SK-N-SH (cell line): ENCODE measurements around the gene ARMC10. TPM values are rescaled to one million over a fixed set of nuclear protein-coding genes. Genes with fewer than 3 reads are reported as not detected.

ENCODE experiments used
- CTCF ChIA-PET: fragments of 300-600, 350-600 bp; formaldehyde crosslinking; extraction: SDS; loops from one replicate; lab custom pipeline; 2021; lab: Yijun Ruan, JAX
- POLR2A ChIA-PET: fragments of 350-600 bp; sonication (Branson Sonifier 250); formaldehyde crosslinking; extraction: SDS; loops from one replicate; lab custom pipeline; 2020; ENCODE audit warnings: antibody characterized with exemption, inconsistent platforms; lab: Yijun Ruan, JAX
- DNase-seq: peaks from one replicate; pipeline ENCODE4 v3.0.0; 2012
- H2AFZ ChIP-seq: fragments of 200-600 bp; sonication (generic); 2 replicates; pipeline ENCODE4 v1.8.1; 2016; ENCODE audit warnings: antibody characterized with exemption, mild to moderate bottlenecking, low read depth
- H3F3A ChIP-seq: fragments of 200-600 bp; sonication (generic); replicated peaks from 2 replicates; pipeline ENCODE3; 2016; ENCODE audit warnings: antibody characterized with exemption, mild to moderate bottlenecking; ENCODE audit not compliant: insufficient read depth
- H3K27ac ChIP-seq, 2 experiments: fragments of 200-500 bp in 1 of 2; fragments of 200-600 bp in 1 of 2; sonication (Bioruptor generic) in 1 of 2; sonication (generic), shearing (Covaris generic) in 1 of 2; 2 replicates each; pipeline versions ENCODE4 v1.5.1 to v1.6.1; 2014 to 2016; ENCODE audit warnings: low read depth in 2 of 2, inconsistent platforms in 1 of 2, low read length in 1 of 2, mild to moderate bottlenecking in 1 of 2, mixed read lengths in 1 of 2
- H3K27me3 ChIP-seq: fragments of 200-600 bp; sonication (generic), shearing (Covaris generic); 2 replicates; pipeline ENCODE4 v1.6.1; 2016; ENCODE audit warnings: mixed run types; ENCODE audit not compliant: insufficient read depth
- H3K36me3 ChIP-seq, 2 experiments: fragments of 200-500 bp in 1 of 2; fragments of 200-600 bp in 1 of 2; sonication (Bioruptor generic) in 1 of 2; sonication (generic) in 1 of 2; replicated peaks in 1 of 2; 2 replicates each; pipeline versions ENCODE3 to v1.5.1; 2014 to 2016; ENCODE audit warnings: low read length in 1 of 2, mild to moderate bottlenecking in 1 of 2; ENCODE audit not compliant: insufficient read depth in 2 of 2, control insufficient read depth in 1 of 2
- H3K4me1 ChIP-seq, 2 experiments: fragments of 200-500 bp in 1 of 2; fragments of 200-600 bp in 1 of 2; sonication (Bioruptor generic) in 1 of 2; sonication (generic), shearing (Covaris generic) in 1 of 2; 2 replicates each; pipeline versions ENCODE4 v1.5.1 to v1.6.1; 2014 to 2016; ENCODE audit warnings: low read depth in 1 of 2, low read length in 1 of 2, mixed run types in 1 of 2; ENCODE audit not compliant: insufficient read depth in 2 of 2, control insufficient read depth in 1 of 2
- H3K4me2 ChIP-seq: fragments of 200-600 bp; sonication (generic), shearing (Covaris generic); 2 replicates; pipeline ENCODE4 v1.6.1; 2017; ENCODE audit warnings: mixed run types
- H3K4me3 ChIP-seq, 2 experiments: fragments of 200-500 bp in 1 of 2; fragments of 200-600 bp in 1 of 2; sonication (Bioruptor generic) in 1 of 2; sonication (generic), shearing (Covaris generic) in 1 of 2; 2 replicates each; pipeline versions ENCODE4 v1.5.1 to v1.8.1; 2014 to 2016; ENCODE audit warnings: low read depth in 2 of 2, inconsistent platforms in 1 of 2, low read length in 1 of 2, mild to moderate bottlenecking in 1 of 2, mixed read lengths in 1 of 2, moderate library complexity in 1 of 2
- H3K79me2 ChIP-seq: fragments of 200-600 bp; sonication (generic); 2 replicates; pipeline ENCODE4 v1.8.1; 2017; ENCODE audit warnings: mild to moderate bottlenecking; ENCODE audit not compliant: insufficient read depth
- H3K9ac ChIP-seq: fragments of 200-600 bp; sonication (generic); 2 replicates; pipeline ENCODE4 v1.6.1; 2017; ENCODE audit warnings: mixed run types
- H3K9me2 ChIP-seq: fragments of 200-600 bp; sonication (generic); 2 replicates; pipeline ENCODE4 v1.6.1; 2017; ENCODE audit warnings: mixed run types
- H3K9me3 ChIP-seq: fragments of 200-600 bp; sonication (generic); 2 replicates; pipeline ENCODE4 v1.6.1; 2017; ENCODE audit warnings: mixed run types, mild to moderate bottlenecking, moderate library complexity
- H4K20me1 ChIP-seq: fragments of 200-600 bp; sonication (generic); 2 replicates; pipeline ENCODE4 v1.6.1; 2017; ENCODE audit warnings: mild to moderate bottlenecking, mixed run types; ENCODE audit not compliant: insufficient read depth
- CHD2 ChIP-seq: fragments of 150-350 bp; IDR thresholded peaks from 2 replicates; pipeline ENCODE4 v1.6.1; 2018; ENCODE audit warnings: low read length; ENCODE audit not compliant: partially characterized antibody
- CTCF ChIP-seq: fragments of 200-600 bp; sonication (generic); IDR thresholded peaks from 2 replicates; pipeline ENCODE4 v1.6.1; 2017; ENCODE audit warnings: antibody characterized with exemption, mild to moderate bottlenecking, moderate library complexity
- ELF1 ChIP-seq: IDR thresholded peaks from 2 replicates; pipeline ENCODE4 v1.4.0; 2012
- EP300 ChIP-seq, 2 experiments: IDR thresholded peaks; 2 replicates each; pipeline versions ENCODE4 v1.4.0 to v1.6.1; 2012; ENCODE audit warnings: borderline replicate concordance in 1 of 2, low read depth in 1 of 2, low read length in 1 of 2
- EZH2phosphoT487 ChIP-seq: fragments of 200-600 bp; sonication (generic); IDR thresholded peaks from 2 replicates; pipeline ENCODE4 v1.6.1; 2017; ENCODE audit warnings: low read depth, mixed run types, mild to moderate bottlenecking, antibody characterized with exemption, moderate library complexity, borderline replicate concordance
- FOXJ3 ChIP-seq: sonication (generic); formaldehyde crosslinking; IDR thresholded peaks from 2 replicates; pipeline ENCODE4 v1.5.1; 2020; ENCODE audit warnings: mild to moderate bottlenecking, missing genetic modification reagents
- FOXM1 ChIP-seq: IDR thresholded peaks from 2 replicates; pipeline ENCODE4 v1.4.0; 2012; ENCODE audit warnings: low read depth, mild to moderate bottlenecking
- GATA2 ChIP-seq: sonication (generic); formaldehyde crosslinking; IDR thresholded peaks from 2 replicates; pipeline ENCODE4 v1.5.0; 2020; ENCODE audit warnings: mild to moderate bottlenecking, missing genetic modification reagents
- IRF3 ChIP-seq: fragments of 150-350 bp; IDR thresholded peaks from 2 replicates; pipeline ENCODE4 v1.6.1; 2016; ENCODE audit warnings: mild to moderate bottlenecking, low read depth, low read length
- MAX ChIP-seq: IDR thresholded peaks from 2 replicates; pipeline ENCODE4 v1.4.0; 2012; ENCODE audit warnings: low read depth
- MXI1 ChIP-seq: IDR thresholded peaks from 2 replicates; pipeline ENCODE4 v1.6.1; 2012; ENCODE audit warnings: mild to moderate bottlenecking, low read depth, low read length, improper control_type of control experiment
- NFIC ChIP-seq: IDR thresholded peaks from 2 replicates; pipeline ENCODE4 v1.4.0; 2012; ENCODE audit warnings: borderline replicate concordance
- RCOR1 ChIP-seq: fragments of 150-350 bp; IDR thresholded peaks from 2 replicates; pipeline ENCODE4 v1.6.1; 2017; ENCODE audit warnings: antibody characterized with exemption, low read length
- RFX5 ChIP-seq: IDR thresholded peaks from 2 replicates; pipeline ENCODE4 v1.6.1; 2012; ENCODE audit warnings: mild to moderate bottlenecking, improper control_type of control experiment, low read length
- RXRA ChIP-seq: IDR thresholded peaks from 2 replicates; pipeline ENCODE4 v1.4.0; 2012; ENCODE audit warnings: low read depth, mild to moderate bottlenecking, borderline replicate concordance
- SIN3A ChIP-seq: IDR thresholded peaks from 2 replicates; pipeline ENCODE4 v1.6.1; 2012; ENCODE audit warnings: low read depth, mild to moderate bottlenecking, low read length, moderate library complexity, borderline replicate concordance
- TCF12 ChIP-seq: IDR thresholded peaks from 2 replicates; pipeline ENCODE4 v1.4.0; 2012
- USF2 ChIP-seq: fragments of 150-350 bp; IDR thresholded peaks from 2 replicates; pipeline ENCODE4 v1.6.1; 2017; ENCODE audit warnings: antibody characterized with exemption, low read length, low read depth, borderline replicate concordance
- YY1 ChIP-seq: IDR thresholded peaks from 2 replicates; pipeline ENCODE4 v1.4.0; 2012; ENCODE audit warnings: low read depth, mild to moderate bottlenecking
- WGBS: methylation state at CpG from one replicate; pipeline ENCODE4 v1.1.6; 2017; ENCODE audit warnings: low lambda C conversion rate; 5-methylcytosine and 5-hydroxymethylcytosine counted together
- polyA plus RNA-seq, 3 experiments: library from polyadenylated mRNA; depleted of rRNA; stranded (reverse); fragments of >200 nt; gene quantifications; 2 replicates each; pipeline ENCODE4 v1.2.3, GENCODE V29; 2012
- TF ChIP-seq, protein P1 (sequence below): IDR thresholded peaks from 2 replicates; pipeline ENCODE4 v1.4.0; 2012; ENCODE audit warnings: low read depth, borderline replicate concordance
- TF ChIP-seq, protein P2 (sequence below): IDR thresholded peaks from 2 replicates; pipeline ENCODE4 v1.6.1; 2012; ENCODE audit warnings: mild to moderate bottlenecking, low read depth, low read length, moderate library complexity

Gene ARMC10
- polyA plus RNA-seq, 1 of the 3 experiments (the other 2 are of a cell fraction): 43.4 TPM

DNA sequence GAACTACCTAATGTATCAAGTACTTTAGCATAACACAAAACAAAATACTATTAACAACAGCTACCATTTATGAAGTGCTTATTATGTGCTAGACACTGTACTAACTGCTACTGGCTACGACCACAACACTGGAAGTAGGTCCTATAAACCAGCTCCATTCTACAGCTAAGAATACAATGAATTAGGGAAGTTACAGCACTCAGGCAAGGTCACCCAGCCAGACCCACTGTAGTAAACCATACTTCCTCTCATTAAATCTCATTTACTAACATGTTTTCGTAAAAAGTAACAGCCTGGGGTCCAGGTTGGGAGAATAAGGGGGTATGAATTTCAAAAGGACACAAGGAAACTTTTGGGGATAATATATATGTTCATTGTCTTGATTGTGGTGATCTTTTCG is 48.6 kb downstream of the ARMC10 start (continued):
- TF ChIP-seq CHD2: no peak
- no peak for TF ChIP-seq MAX
- no peak for TF ChIP-seq RFX5
- TF ChIP-seq FOXJ3 (CRISPR knock-in tag): no peak
- no peak for TF ChIP-seq MXI1
- TF ChIP-seq SIN3A: no peak
- no peak for TF ChIP-seq RXRA
- no peak for TF ChIP-seq IRF3

DNA sequence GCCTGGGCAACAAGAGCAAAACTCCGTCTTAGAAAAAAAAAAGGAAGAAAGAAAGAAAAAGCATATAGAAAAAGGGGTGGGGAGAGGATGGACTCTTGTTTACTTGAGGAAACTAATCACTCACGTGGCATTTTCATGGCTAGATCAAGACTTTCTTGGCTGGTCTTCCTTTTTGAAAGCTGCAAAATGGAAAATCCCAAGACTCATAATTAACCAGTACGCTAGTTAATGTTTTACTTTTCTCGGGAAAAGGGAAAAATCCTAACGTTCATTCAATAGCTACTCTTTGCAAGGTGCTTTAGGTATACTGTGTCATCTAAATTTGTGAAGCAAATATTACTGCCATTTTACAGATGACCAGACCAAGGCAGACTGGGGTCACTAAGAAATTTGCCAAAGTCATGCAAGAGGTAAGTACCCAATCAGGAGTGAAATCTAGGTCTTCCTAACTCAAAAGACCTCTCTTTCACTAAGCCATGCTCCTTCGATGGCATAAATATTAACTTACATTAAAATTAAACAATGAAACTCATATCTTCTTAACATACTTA is 49.6 kb downstream of the ARMC10 start:
- H3K4me2 ChIP-seq: no peak overlapping the region
- TF ChIP-seq RCOR1 (no peak), GATA2 (CRISPR knock-in tag) (no peak), EZH2phosphoT487 (no peak), FOXM1 (no peak), FOXJ3 (CRISPR knock-in tag) (no peak), EP300 (IDR thresholded peaks at IDR 0.05; ENCODE audit: borderline replicate concordance in 1 of 2, low read depth in 1 of 2, low read length in 1 of 2) (no peak), YY1 (no peak), CTCF (no peak), TCF12 (no peak), USF2 (no peak), NFIC (no peak), ELF1 (no peak)
- TF ChIP-seq, protein P1, sequence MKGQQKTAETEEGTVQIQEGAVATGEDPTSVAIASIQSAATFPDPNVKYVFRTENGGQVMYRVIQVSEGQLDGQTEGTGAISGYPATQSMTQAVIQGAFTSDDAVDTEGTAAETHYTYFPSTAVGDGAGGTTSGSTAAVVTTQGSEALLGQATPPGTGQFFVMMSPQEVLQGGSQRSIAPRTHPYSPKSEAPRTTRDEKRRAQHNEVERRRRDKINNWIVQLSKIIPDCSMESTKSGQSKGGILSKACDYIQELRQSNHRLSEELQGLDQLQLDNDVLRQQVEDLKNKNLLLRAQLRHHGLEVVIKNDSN: no peak
- TF ChIP-seq, protein P2, sequence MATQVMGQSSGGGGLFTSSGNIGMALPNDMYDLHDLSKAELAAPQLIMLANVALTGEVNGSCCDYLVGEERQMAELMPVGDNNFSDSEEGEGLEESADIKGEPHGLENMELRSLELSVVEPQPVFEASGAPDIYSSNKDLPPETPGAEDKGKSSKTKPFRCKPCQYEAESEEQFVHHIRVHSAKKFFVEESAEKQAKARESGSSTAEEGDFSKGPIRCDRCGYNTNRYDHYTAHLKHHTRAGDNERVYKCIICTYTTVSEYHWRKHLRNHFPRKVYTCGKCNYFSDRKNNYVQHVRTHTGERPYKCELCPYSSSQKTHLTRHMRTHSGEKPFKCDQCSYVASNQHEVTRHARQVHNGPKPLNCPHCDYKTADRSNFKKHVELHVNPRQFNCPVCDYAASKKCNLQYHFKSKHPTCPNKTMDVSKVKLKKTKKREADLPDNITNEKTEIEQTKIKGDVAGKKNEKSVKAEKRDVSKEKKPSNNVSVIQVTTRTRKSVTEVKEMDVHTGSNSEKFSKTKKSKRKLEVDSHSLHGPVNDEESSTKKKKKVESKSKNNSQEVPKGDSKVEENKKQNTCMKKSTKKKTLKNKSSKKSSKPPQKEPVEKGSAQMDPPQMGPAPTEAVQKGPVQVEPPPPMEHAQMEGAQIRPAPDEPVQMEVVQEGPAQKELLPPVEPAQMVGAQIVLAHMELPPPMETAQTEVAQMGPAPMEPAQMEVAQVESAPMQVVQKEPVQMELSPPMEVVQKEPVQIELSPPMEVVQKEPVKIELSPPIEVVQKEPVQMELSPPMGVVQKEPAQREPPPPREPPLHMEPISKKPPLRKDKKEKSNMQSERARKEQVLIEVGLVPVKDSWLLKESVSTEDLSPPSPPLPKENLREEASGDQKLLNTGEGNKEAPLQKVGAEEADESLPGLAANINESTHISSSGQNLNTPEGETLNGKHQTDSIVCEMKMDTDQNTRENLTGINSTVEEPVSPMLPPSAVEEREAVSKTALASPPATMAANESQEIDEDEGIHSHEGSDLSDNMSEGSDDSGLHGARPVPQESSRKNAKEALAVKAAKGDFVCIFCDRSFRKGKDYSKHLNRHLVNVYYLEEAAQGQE: no peak
- WGBS: 72% methylated on average over 6 of the region's 6 CpGs
- ChIA-PET POLR2A (no interaction called here), CTCF (no interaction called here)
- DNase-seq: no peak
- no peaks in the 10 kb centered on the region for H3F3A ChIP-seq
- no peaks in the 10 kb centered on the region for H3K27me3 ChIP-seq
- H3K9ac ChIP-seq: no peak overlapping the region
- H3K27ac ChIP-seq: no peak overlapping the region
- H3K79me2 ChIP-seq: 0 out of 2 replicates have a peak, but pooled peaks cover 5% of the 10 kb centered on the region
- no peaks in the 10 kb centered on the region for H3K9me3 ChIP-seq
- no peak overlapping the region for H2AFZ ChIP-seq
- no peaks in the 10 kb centered on the region for H3K9me2 ChIP-seq
- H3K4me3 ChIP-seq: no peak overlapping the region
- H4K20me1 ChIP-seq: no peaks in the 10 kb centered on the region
- peaks cover 46 to 50% of the 10 kb centered on the region in 2 experiments for H3K36me3 ChIP-seq
- no peaks in the 10 kb centered on the region for H3K4me1 ChIP-seq
